Muscle of leg (tissue), 11 donors: ENCODE measurements around the gene ABHD16A. TPM values are rescaled to one million over a fixed set of nuclear protein-coding genes. Genes with fewer than 3 reads are reported as not detected.
A peak's percentile ranks its signal among the peaks of the same experiment; 100 is the strongest.

Source experiments
- DNase-seq: peaks from one replicate; pipeline ENCODE4 v3.0.0; 2013
- H3K27ac ChIP-seq: one replicate; pipeline ENCODE4 v1.5.1; 2013; ENCODE audit warnings: mild to moderate bottlenecking, low read length, control low read depth
- H3K27me3 ChIP-seq: one replicate; pipeline ENCODE4 v1.6.1; 2013; ENCODE audit warnings: low read length; ENCODE audit not compliant: control insufficient read depth, insufficient read depth
- H3K36me3 ChIP-seq: one replicate; pipeline ENCODE4 v1.6.1; 2013; ENCODE audit warnings: low read length; ENCODE audit not compliant: control insufficient read depth, insufficient read depth
- H3K4me1 ChIP-seq: one replicate; pipeline ENCODE4 v1.6.1; 2013; ENCODE audit warnings: low read length; ENCODE audit not compliant: control insufficient read depth, insufficient read depth
- H3K4me3 ChIP-seq: one replicate; pipeline ENCODE4 v1.5.1; 2013; ENCODE audit warnings: low read length, control low read depth
- H3K9me3 ChIP-seq: replicated peaks from 2 replicates; pipeline ENCODE4 v1.6.1; 2013; ENCODE audit warnings: low read depth, low read length; ENCODE audit not compliant: control insufficient read depth
- WGBS: methylation state at CpG from one replicate; pipeline ENCODE4 v1.1.5; 2013; ENCODE audit warnings: missing lambda C conversion rate; ENCODE audit not compliant: insufficient coverage; 5-methylcytosine and 5-hydroxymethylcytosine counted together
- polyA plus RNA-seq, 8 donors: library from polyadenylated mRNA; unstranded; fragments of 120-200 nt; gene quantifications; one replicate each; pipeline versions ENCODE4 v1.2.1 to v1.2.3, GENCODE V29; 2013; ENCODE audit warnings: inconsistent platforms in 1 of 8, low replicate concordance in 1 of 8; ENCODE audit not compliant: insufficient read length in 8 of 8, insufficient read depth in 1 of 8
- total RNA-seq: library from RNA; stranded (reverse); fragments of 120-200 nt; gene quantifications from one replicate; pipeline ENCODE4 v1.2.4, GENCODE V29; 2013

Gene ABHD16A
- total and polyA plus RNA-seq, 9 donors = 42.0 to 55.8 (median 45.4) TPM

DNA sequence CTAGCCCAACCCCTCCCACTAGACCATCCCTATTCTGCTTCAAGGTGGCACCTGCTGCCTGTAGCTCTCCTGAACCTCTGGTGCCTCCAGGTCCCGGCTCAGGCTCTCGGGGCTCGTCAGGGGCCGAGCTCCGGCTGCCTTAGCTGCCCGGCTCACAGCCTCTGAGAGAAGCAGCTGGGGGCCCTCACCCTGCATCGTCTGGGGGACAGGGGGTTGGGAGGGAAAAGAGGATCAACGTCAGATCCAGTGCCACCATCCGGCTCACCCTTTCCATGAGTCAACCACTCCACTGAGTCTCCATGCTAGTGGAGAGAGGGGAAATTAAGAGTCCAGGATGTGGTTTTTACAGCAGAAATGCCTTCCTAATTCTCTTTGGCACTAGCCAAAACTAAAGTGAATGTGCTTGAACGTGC is 63.7 kb downstream of the ABHD16A start:
- Histone ChIP-seq H3K4me3 (no peak overlapping the region), H3K9me3 (no peaks in the 10 kb centered on the region), H3K4me1 (peaks cover 12% of the 10 kb centered on the region), H3K27ac (peak overlapping the region; percentile 13), H3K36me3 (peaks cover 92% of the 10 kb centered on the region), H3K27me3 (no peaks in the 10 kb centered on the region)
- no CpG with 5 or more reads among the region's 10 CpGs for WGBS
- no peak for DNase-seq

- DNase-seq = no peak
- no peaks in the 10 kb centered on the region for H3K27me3 ChIP-seq
- H3K27ac ChIP-seq = no peak overlapping the region
- H3K36me3 ChIP-seq = peaks cover 92% of the 10 kb centered on the region
- no peak overlapping the region for H3K4me3 ChIP-seq
- H3K4me1 ChIP-seq = peaks cover 12% of the 10 kb centered on the region
- no peaks in the 10 kb centered on the region for H3K9me3 ChIP-seq
- 96% methylated on average over 3 of the region's 9 CpGs for WGBS
Observed at GRCh38 chr6:31639043-31639442, 64.1 kb downstream of the ABHD16A start.

Other genes starting within 250 kb of the ABHD16A start
Only the 30 nearest of the 39 such genes appear.
- 1.4 TPM for gene ATP6V1G2, start 156.7 kb downstream of the ABHD16A start, total RNA-seq
- 1 to 10 TPM; 2.1 to 5.6 (median 4.6) TPM for gene ATP6V1G2, start 156.7 kb downstream of the ABHD16A start, polyA plus RNA-seq
- gene NFKBIL1, start 155.7 kb downstream of the ABHD16A start, total RNA-seq = 19.1 TPM
- gene NFKBIL1, start 155.7 kb downstream of the ABHD16A start, polyA plus RNA-seq = 10 to 100 TPM; 16.3 to 20.6 (median 17.2) TPM
- 0.04 TPM for gene LTA, start 131.0 kb downstream of the ABHD16A start, total RNA-seq
- gene LTA, start 131.0 kb downstream of the ABHD16A start, polyA plus RNA-seq = under 1 TPM in 5 of 8 donors, not detected in 3; 0.12 to 0.26 (median 0.19) TPM
- gene TNF, start 127.8 kb downstream of the ABHD16A start, total RNA-seq = 0.22 TPM
- under 1 TPM in 6 of 8 donors, not detected in 2; 0.08 to 0.80 (median 0.25) TPM for gene TNF, start 127.8 kb downstream of the ABHD16A start, polyA plus RNA-seq
- 0.58 TPM for gene LTB, start 120.9 kb downstream of the ABHD16A start, total RNA-seq
- gene LTB, start 120.9 kb downstream of the ABHD16A start, polyA plus RNA-seq = 1 to 10 TPM; 1.1 to 2.9 (median 2.3) TPM
- gene LST1, start 117.0 kb downstream of the ABHD16A start, total RNA-seq = 9.0 TPM
- 1 to 10 TPM; 5.0 to 7.7 (median 6.8) TPM for gene LST1, start 117.0 kb downstream of the ABHD16A start, polyA plus RNA-seq
- not detected for gene NCR3, start 110.3 kb downstream of the ABHD16A start, total RNA-seq
- gene NCR3, start 110.3 kb downstream of the ABHD16A start, polyA plus RNA-seq = under 1 TPM in 1 of 8 donors, not detected in 7; 0.14 TPM
- gene AIF1, start 88.1 kb downstream of the ABHD16A start, total RNA-seq = 29.2 TPM
- gene AIF1, start 88.1 kb downstream of the ABHD16A start, polyA plus RNA-seq = 10 to 100 TPM; 18.7 to 29.5 (median 21.1) TPM
- 51.3 TPM for gene PRRC2A, start 82.6 kb downstream of the ABHD16A start, total RNA-seq
- gene PRRC2A, start 82.6 kb downstream of the ABHD16A start, polyA plus RNA-seq = 100 to 1,000 TPM; 124 to 175 (median 153) TPM
- gene BAG6, start 50.7 kb downstream of the ABHD16A start, total RNA-seq = 150 TPM
- 100 to 1,000 TPM; 170 to 229 (median 214) TPM for gene BAG6, start 50.7 kb downstream of the ABHD16A start, polyA plus RNA-seq
- 2.6 TPM for gene APOM, start 47.4 kb downstream of the ABHD16A start, total RNA-seq
- 1 to 10 TPM; 3.5 to 8.5 (median 4.1) TPM for gene APOM, start 47.4 kb downstream of the ABHD16A start, polyA plus RNA-seq
- gene C6orf47, start 42.5 kb downstream of the ABHD16A start, total RNA-seq = 17.1 TPM
- gene C6orf47, start 42.5 kb downstream of the ABHD16A start, polyA plus RNA-seq = 10 to 100 TPM; 13.7 to 18.9 (median 14.7) TPM
- 9.8 TPM for gene GPANK1, start 38.3 kb downstream of the ABHD16A start, total RNA-seq
- gene GPANK1, start 38.3 kb downstream of the ABHD16A start, polyA plus RNA-seq = 10 to 100 TPM; 13.8 to 19.0 (median 15.7) TPM
- 107 TPM for gene CSNK2B, start 37.2 kb downstream of the ABHD16A start, total RNA-seq
- gene CSNK2B, start 37.2 kb downstream of the ABHD16A start, polyA plus RNA-seq = 100 to 1,000 TPM; 127 to 175 (median 140) TPM
- 4.9 TPM for gene LY6G5B, start 33.3 kb downstream of the ABHD16A start, total RNA-seq
- 10 to 100 TPM in 5 of 8 donors, 1 to 10 TPM in 3; 5.8 to 16.7 (median 12.8) TPM for gene LY6G5B, start 33.3 kb downstream of the ABHD16A start, polyA plus RNA-seq
- gene LY6G5C, start 22.3 kb downstream of the ABHD16A start, total RNA-seq = 0.80 TPM
- gene LY6G5C, start 22.3 kb downstream of the ABHD16A start, polyA plus RNA-seq = 1 to 10 TPM in 7 of 8 donors, under 1 TPM in 1; 0.70 to 3.9 (median 2.2) TPM
- gene LY6G6F, start 3.5 kb upstream of the ABHD16A start, total RNA-seq = not detected
- gene LY6G6F, start 3.5 kb upstream of the ABHD16A start, polyA plus RNA-seq = not detected
- 0.58 TPM for gene LY6G6D, start 12.0 kb upstream of the ABHD16A start, total RNA-seq
- gene LY6G6D, start 12.0 kb upstream of the ABHD16A start, polyA plus RNA-seq = 1 to 10 TPM in 1 of 8 donors, under 1 TPM in 4, not detected in 3; 0.31 to 1.7 (median 0.75) TPM
- gene LY6G6C, start 18.4 kb upstream of the ABHD16A start, total RNA-seq = 0.09 TPM
- 1 to 10 TPM in 1 of 8 donors, under 1 TPM in 6, not detected in 1; 0.15 to 1.2 (median 0.37) TPM for gene LY6G6C, start 18.4 kb upstream of the ABHD16A start, polyA plus RNA-seq
- 0.09 TPM for gene MPIG6B, start 20.0 kb upstream of the ABHD16A start, total RNA-seq
- gene MPIG6B, start 20.0 kb upstream of the ABHD16A start, polyA plus RNA-seq = 1 to 10 TPM in 1 of 8 donors, under 1 TPM in 7; 0.44 to 1.2 (median 0.74) TPM
- gene DDAH2, start 26.0 kb upstream of the ABHD16A start, total RNA-seq = 101 TPM
- 100 to 1,000 TPM; 111 to 147 (median 135) TPM for gene DDAH2, start 26.0 kb upstream of the ABHD16A start, polyA plus RNA-seq
- gene CLIC1, start 33.2 kb upstream of the ABHD16A start, total RNA-seq = 219 TPM
- 100 to 1,000 TPM; 117 to 177 (median 152) TPM for gene CLIC1, start 33.2 kb upstream of the ABHD16A start, polyA plus RNA-seq
- gene MSH5, start 36.7 kb upstream of the ABHD16A start, total RNA-seq = 9.1 TPM
- 10 to 100 TPM in 6 of 8 donors, 1 to 10 TPM in 2; 5.3 to 20.8 (median 11.5) TPM for gene MSH5, start 36.7 kb upstream of the ABHD16A start, polyA plus RNA-seq
- gene SAPCD1, start 59.3 kb upstream of the ABHD16A start, total RNA-seq = 2.7 TPM
- 1 to 10 TPM; 1.4 to 6.3 (median 2.9) TPM for gene SAPCD1, start 59.3 kb upstream of the ABHD16A start, polyA plus RNA-seq
- gene VWA7, start 74.0 kb upstream of the ABHD16A start, total RNA-seq = 1.2 TPM
- 1 to 10 TPM in 7 of 8 donors, under 1 TPM in 1; 0.71 to 2.1 (median 1.6) TPM for gene VWA7, start 74.0 kb upstream of the ABHD16A start, polyA plus RNA-seq
- 21.9 TPM for gene VARS1, start 92.4 kb upstream of the ABHD16A start, total RNA-seq
- gene VARS1, start 92.4 kb upstream of the ABHD16A start, polyA plus RNA-seq = 10 to 100 TPM; 35.1 to 63.0 (median 51.2) TPM
- gene LSM2, start 103.6 kb upstream of the ABHD16A start, total RNA-seq = 42.0 TPM
- gene LSM2, start 103.6 kb upstream of the ABHD16A start, polyA plus RNA-seq = 10 to 100 TPM; 41.3 to 64.3 (median 56.8) TPM
- gene HSPA1L, start 112.0 kb upstream of the ABHD16A start, total RNA-seq = 2.3 TPM
- gene HSPA1L, start 112.0 kb upstream of the ABHD16A start, polyA plus RNA-seq = 1 to 10 TPM; 2.9 to 4.1 (median 3.6) TPM
- gene HSPA1A, start 112.2 kb upstream of the ABHD16A start, total RNA-seq = 76.7 TPM
- gene HSPA1A, start 112.2 kb upstream of the ABHD16A start, polyA plus RNA-seq = 10 to 100 TPM; 57.3 to 94.7 (median 82.0) TPM
- gene HSPA1B, start 124.4 kb upstream of the ABHD16A start, total RNA-seq = 56.2 TPM
- 100 to 1,000 TPM in 1 of 8 donors, 10 to 100 TPM in 7; 42.7 to 101 (median 63.5) TPM for gene HSPA1B, start 124.4 kb upstream of the ABHD16A start, polyA plus RNA-seq